Activated B cell treated with CpG ODN at 0.5 μM for 24 hours (primary cell): ENCODE results near the gene BRDT. TPM values are rescaled to one million over a fixed set of nuclear protein-coding genes. Genes with fewer than 3 reads are reported as not detected.
"Not testable (repeated sequence)": the region's sequence is repeated elsewhere in the genome, so short reads cannot be mapped to it uniquely, and the experiment has no call there.

Source experiments
- ATAC-seq: fragments of 200-7000 bp; cut with Tn5 transposase; one replicate; pipeline ENCODE4 v1.10.0; 2021; ENCODE audit warnings: low read depth, mild to moderate bottlenecking, moderate library complexity
- CTCF ChIA-PET: fragments of 350-600 bp; sonication (Branson Sonifier 250); formaldehyde crosslinking; loops from one replicate; lab custom pipeline; 2021; ENCODE audit warnings: antibody characterized with exemption; lab: Charles Lee
- POLR2A ChIA-PET: fragments of 350-600 bp; sonication (Branson Sonifier 250); formaldehyde crosslinking; loops from one replicate; lab custom pipeline; 2021; ENCODE audit warnings: antibody characterized with exemption; lab: Charles Lee
- DNase-seq: peaks from one replicate; pipeline ENCODE4 v3.0.0; 2022
- H3K27ac Mint-ChIP-seq: one replicate; pipeline ENCODE4 v1.8.0; 2020; ENCODE audit warnings: mixed read lengths
- H3K27me3 Mint-ChIP-seq: one replicate; pipeline ENCODE4 v1.8.0; 2021; ENCODE audit warnings: mixed read lengths
- H3K36me3 Mint-ChIP-seq: one replicate; pipeline ENCODE4 v1.8.0; 2021; ENCODE audit warnings: low read depth, mixed read lengths
- H3K4me1 Mint-ChIP-seq: one replicate; pipeline ENCODE4 v1.8.0; 2021; ENCODE audit warnings: mixed read lengths
- H3K4me3 Mint-ChIP-seq: one replicate; pipeline ENCODE4 v1.8.0; 2020; ENCODE audit warnings: mild to moderate bottlenecking, mixed read lengths
- H3K9me3 Mint-ChIP-seq: one replicate; pipeline ENCODE4 v1.8.0; 2020; ENCODE audit warnings: mixed read lengths
- intact Hi-C: fragments of 100-400 bp; cut with micrococcal nuclease; formaldehyde crosslinking; loops from one replicate; pipeline ENCODE4 v1.15.1; 2024
- total RNA-seq: library from RNA; stranded (reverse); gene quantifications from 2 replicates; pipeline ENCODE4 v1.2.3, GENCODE V29; 2022
- TF ChIP-seq, protein P1 (sequence below): fragments of 200-600 bp; IDR thresholded peaks from one replicate; pipeline ENCODE4 v1.8.0; 2022; ENCODE audit warnings: antibody characterized with exemption, mild to moderate bottlenecking

Gene BRDT
- total RNA-seq, 1 donor from 2014 or later: not detected

DNA sequence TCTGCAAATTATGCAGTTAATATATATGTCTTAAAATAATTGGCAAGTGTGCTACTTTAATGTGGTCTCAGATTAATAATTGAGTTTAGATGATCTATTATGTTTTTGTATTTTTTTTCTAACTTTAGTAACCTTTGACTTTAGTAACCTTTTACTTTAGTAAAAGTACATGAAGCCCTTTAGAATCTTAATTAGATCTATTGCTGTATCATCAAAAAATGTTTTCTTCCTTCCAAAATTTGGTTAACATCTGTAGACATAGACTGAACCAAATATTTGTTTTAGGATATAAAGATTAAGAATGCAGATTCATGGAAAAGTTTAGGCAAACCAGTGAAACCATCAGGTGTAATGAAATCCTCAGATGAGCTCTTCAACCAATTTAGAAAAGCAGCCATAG is 54.9 kb downstream of the BRDT start:
- Mint-ChIP-seq H3K4me3 (no peak overlapping the region), H3K9me3 (no peaks in the 10 kb centered on the region), H3K4me1 (no peaks in the 10 kb centered on the region), H3K36me3 (no peaks in the 10 kb centered on the region), H3K27ac (no peak overlapping the region), H3K27me3 (peaks cover 3% of the 10 kb centered on the region)
- TF ChIP-seq, protein P1, sequence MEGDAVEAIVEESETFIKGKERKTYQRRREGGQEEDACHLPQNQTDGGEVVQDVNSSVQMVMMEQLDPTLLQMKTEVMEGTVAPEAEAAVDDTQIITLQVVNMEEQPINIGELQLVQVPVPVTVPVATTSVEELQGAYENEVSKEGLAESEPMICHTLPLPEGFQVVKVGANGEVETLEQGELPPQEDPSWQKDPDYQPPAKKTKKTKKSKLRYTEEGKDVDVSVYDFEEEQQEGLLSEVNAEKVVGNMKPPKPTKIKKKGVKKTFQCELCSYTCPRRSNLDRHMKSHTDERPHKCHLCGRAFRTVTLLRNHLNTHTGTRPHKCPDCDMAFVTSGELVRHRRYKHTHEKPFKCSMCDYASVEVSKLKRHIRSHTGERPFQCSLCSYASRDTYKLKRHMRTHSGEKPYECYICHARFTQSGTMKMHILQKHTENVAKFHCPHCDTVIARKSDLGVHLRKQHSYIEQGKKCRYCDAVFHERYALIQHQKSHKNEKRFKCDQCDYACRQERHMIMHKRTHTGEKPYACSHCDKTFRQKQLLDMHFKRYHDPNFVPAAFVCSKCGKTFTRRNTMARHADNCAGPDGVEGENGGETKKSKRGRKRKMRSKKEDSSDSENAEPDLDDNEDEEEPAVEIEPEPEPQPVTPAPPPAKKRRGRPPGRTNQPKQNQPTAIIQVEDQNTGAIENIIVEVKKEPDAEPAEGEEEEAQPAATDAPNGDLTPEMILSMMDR: no peak
- POLR2A ChIA-PET: no interaction called here
- intact Hi-C loops: no loop called here
- DNase-seq: no peak
- CTCF ChIA-PET: no interaction called here
- no peak for ATAC-seq

DNA sequence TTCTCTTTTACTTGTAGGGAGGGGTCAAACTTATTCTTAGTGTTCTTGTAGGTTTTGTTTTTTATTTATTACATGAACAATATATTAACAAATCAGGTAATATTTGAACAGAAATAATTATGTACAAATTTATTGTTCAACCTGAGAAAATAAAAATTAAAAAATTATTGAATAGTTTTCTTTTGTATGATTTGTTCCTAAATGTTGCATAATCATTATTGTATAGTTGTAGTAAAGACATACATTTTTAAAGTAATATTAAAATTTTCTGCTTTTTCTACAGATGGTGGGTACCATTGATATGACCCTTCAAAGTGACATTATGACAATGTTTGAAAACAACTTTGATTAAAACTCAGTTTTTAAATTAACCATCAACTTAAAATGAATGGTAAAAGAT is 64.7 kb downstream of the BRDT start:
- TF ChIP-seq, protein P1: no peak
- Mint-ChIP-seq H3K9me3 (no peaks in the 10 kb centered on the region), H3K4me3 (no peak overlapping the region), H3K27me3 (peaks cover 4% of the 10 kb centered on the region), H3K36me3 (no peaks in the 10 kb centered on the region), H3K4me1 (no peaks in the 10 kb centered on the region), H3K27ac (no peak overlapping the region)
- CTCF ChIA-PET: no interaction called here
- POLR2A ChIA-PET: no interaction called here
- ATAC-seq (no peak), DNase-seq (no peak)
- intact Hi-C loops: no loop called here

DNA sequence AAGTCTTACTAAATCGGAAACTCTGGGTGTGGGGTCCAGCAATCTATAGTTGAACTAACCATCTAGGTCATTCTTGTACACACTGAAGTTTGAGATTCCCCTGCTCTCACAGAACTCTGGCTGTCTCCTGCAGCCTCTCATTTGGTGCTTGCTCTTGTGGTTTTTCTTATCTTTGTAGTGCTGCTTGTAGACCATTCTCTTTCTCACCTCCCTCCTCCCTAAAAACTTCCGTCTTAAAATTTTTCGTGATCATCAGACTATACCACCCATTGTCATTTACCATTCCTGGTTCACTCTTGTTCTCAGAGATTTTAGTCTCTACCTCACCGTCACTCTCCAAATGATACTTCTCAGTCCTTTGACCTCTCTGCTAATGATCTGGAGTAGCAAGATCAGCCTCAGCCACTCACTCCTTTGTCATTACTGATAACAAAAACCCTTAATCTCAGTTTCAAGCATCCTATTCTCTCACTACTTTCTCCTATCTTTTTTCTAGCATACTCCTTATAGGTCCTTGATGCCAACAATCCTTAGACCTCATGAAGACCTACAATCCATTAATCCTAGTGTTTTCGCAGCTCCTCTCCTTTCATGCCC is 67.6 kb downstream of the BRDT start:
- Mint-ChIP-seq H3K4me3 (no peak overlapping the region), H3K27ac (no peak overlapping the region)
- POLR2A ChIA-PET: no interaction called here

DNA sequence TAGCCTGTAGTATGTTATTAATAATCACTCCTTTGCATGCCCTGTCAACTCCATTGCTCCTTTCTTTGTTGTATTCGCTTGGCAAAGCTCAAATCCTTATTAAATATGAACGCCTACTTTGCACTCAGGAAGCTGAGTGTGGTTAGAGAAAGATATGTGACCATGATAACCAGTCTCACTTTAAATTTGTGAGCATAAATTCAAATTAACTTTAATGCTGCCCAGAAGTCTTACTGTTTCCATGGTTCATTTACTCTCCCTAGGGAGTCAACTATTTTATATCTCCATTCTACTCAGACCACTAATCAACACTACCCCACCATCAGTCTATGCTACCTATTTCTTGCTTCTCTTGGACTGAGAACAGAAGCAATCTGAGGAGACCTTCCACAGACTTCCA is 68.5 kb downstream of the BRDT start:
- Mint-ChIP-seq H3K27me3 (peaks cover 7% of the 10 kb centered on the region), H3K36me3 (no peaks in the 10 kb centered on the region), H3K4me1 (no peaks in the 10 kb centered on the region), H3K9me3 (no peaks in the 10 kb centered on the region), H3K4me3 (no peak overlapping the region), H3K27ac (no peak overlapping the region)
- CTCF ChIA-PET: no interaction called here
- TF ChIP-seq, protein P1: no peak
- POLR2A ChIA-PET: no interaction called here
- ATAC-seq (no peak), DNase-seq (no peak)
- intact Hi-C loops: no loop called here

More for the DNA sequence above, 67.6 kb downstream of the BRDT start:
- ATAC-seq (no peak), DNase-seq (no peak)
- Mint-ChIP-seq H3K27me3 (peaks cover 6% of the 10 kb centered on the region), H3K4me1 (no peaks in the 10 kb centered on the region), H3K36me3 (no peaks in the 10 kb centered on the region), H3K9me3 (no peaks in the 10 kb centered on the region)
- intact Hi-C loops: no loop called here
- TF ChIP-seq, protein P1: no peak
- CTCF ChIA-PET: no interaction called here

DNA sequence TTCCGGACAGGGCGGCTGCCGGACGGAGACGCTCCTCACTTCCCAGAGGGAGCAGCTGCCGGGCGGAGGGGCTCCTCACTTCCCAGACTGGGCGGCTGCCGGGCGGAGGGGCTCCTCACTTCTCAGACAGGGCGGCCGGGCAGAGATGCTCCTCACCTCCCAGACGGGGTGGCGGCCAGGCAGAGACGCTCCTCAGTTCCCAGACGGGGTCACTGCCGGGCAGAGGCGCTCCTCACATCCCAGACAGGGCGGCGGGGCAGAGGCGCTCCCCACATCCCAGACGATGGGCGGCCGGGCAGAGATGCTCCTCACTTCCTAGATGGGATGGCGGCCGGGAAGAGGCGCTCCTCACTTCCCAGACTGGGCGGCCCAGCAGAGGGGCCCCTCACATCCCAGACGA is 76.8 kb downstream of the BRDT start:
- Mint-ChIP-seq H3K27me3 (peaks cover 26% of the 10 kb centered on the region), H3K4me1 (peaks cover 11% of the 10 kb centered on the region)
- H3K36me3 Mint-ChIP-seq, H3K4me3 Mint-ChIP-seq, ATAC-seq, DNase-seq, intact Hi-C loops, POLR2A ChIA-PET, H3K9me3 Mint-ChIP-seq, CTCF ChIA-PET, H3K27ac Mint-ChIP-seq: not testable (repeated sequence)

DNA sequence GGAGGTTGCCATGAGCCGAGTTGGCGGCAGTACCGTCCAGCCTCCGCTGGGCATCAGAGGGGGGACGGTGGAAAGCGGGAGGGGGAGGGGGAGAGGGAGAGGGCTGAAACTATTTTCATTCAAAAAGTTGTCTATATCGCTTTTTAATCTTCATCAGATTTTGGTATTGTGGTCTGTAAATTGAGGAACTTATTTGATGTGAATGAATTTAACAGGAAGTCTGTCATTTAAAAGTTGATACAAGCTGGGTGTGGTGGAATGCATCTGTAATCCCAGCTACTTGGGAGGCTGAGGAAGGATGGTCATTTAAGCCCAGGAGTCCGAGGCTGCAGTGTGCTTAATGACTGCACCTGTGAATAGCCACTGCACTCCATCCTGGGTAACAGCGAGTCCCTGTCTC is 77.6 kb downstream of the BRDT start:
- no peak overlapping the region for H3K4me3 Mint-ChIP-seq
- ChIA-PET POLR2A (no interaction called here), CTCF (no interaction called here)
- H3K36me3 Mint-ChIP-seq: no peaks in the 10 kb centered on the region
- peaks cover 8% of the 10 kb centered on the region for H3K9me3 Mint-ChIP-seq
- intact Hi-C loops: no loop called here
- no peak overlapping the region for H3K27ac Mint-ChIP-seq
- no peak for ATAC-seq
- H3K4me1 Mint-ChIP-seq: peaks cover 11% of the 10 kb centered on the region
- no peak for DNase-seq
- peaks cover 26% of the 10 kb centered on the region for H3K27me3 Mint-ChIP-seq
- TF ChIP-seq, protein P1: no peak
